Hepatocyte (in vitro differentiated cells): ENCODE measurements around the gene RAI1.

Source experiments
- CTCF ChIP-seq: fragments of 200-600 bp; sonication (generic); IDR thresholded peaks from 2 replicates; pipeline ENCODE4 v1.5.1; 2016; ENCODE audit warnings: antibody characterized with exemption, mild to moderate bottlenecking; ENCODE audit not compliant: poor library complexity
- EZH2 ChIP-seq: fragments of 200-600 bp; sonication (generic); IDR thresholded peaks from 2 replicates; pipeline ENCODE4 v1.6.1; 2016; ENCODE audit warnings: antibody characterized with exemption, mild to moderate bottlenecking, borderline replicate concordance
- EZH2phosphoT487 ChIP-seq: fragments of 200-600 bp; sonication (generic); IDR thresholded peaks from one replicate; pipeline ENCODE4 v1.6.1; 2018; ENCODE audit warnings: antibody characterized with exemption, mild to moderate bottlenecking, low read depth, moderate library complexity; ENCODE audit not compliant: unreplicated experiment, severe bottlenecking

- TF ChIP-seq CTCF = no peak
- no peak for TF ChIP-seq EZH2
- no peak for TF ChIP-seq EZH2phosphoT487
Observed at GRCh38 chr17:17807440-17807839, 126.2 kb downstream of the RAI1 start.
